Dendritic cell treated with granulocyte-macrophage colony-stimulating factor and Interleukin-4, amounts not matched to agents 40 ng/mL and 50 ng/mL, for 4 days (primary cell): ENCODE results near the gene RABAC1.
A peak's percentile ranks its signal among the peaks of the same experiment; 100 is the strongest.
"Not testable (repeated sequence)": the region's sequence is repeated elsewhere in the genome, so short reads cannot be mapped to it uniquely, and the experiment has no call there.

Experiments used
- H3K27ac Mint-ChIP-seq: one replicate; pipeline ENCODE4 v1.8.0; 2022; ENCODE audit warnings: mild to moderate bottlenecking, mixed read lengths
- H3K27me3 Mint-ChIP-seq: one replicate; pipeline ENCODE4 v1.8.0; 2022; ENCODE audit warnings: mild to moderate bottlenecking, mixed read lengths
- H3K36me3 Mint-ChIP-seq: one replicate; pipeline ENCODE4 v1.8.0; 2022; ENCODE audit warnings: low read depth, mixed read lengths
- H3K4me1 Mint-ChIP-seq: one replicate; pipeline ENCODE4 v1.8.0; 2022; ENCODE audit warnings: low read depth, mixed read lengths
- H3K4me3 Mint-ChIP-seq: one replicate; pipeline ENCODE4 v1.8.0; 2022; ENCODE audit warnings: mild to moderate bottlenecking, moderate library complexity, mixed read lengths
- H3K9me3 Mint-ChIP-seq: one replicate; pipeline ENCODE4 v1.8.0; 2022; ENCODE audit warnings: mixed read lengths
- intact Hi-C: fragments of 100-400 bp; cut with micrococcal nuclease; formaldehyde crosslinking; loops from one replicate; pipeline ENCODE4 v1.15.0; 2022

Gene RABAC1

GRCh38 chr19:41994521-41994971 is 35.4 kb upstream of the RABAC1 start:
- Mint-ChIP-seq H3K4me1 (peaks cover 15% of the 10 kb centered on the region), H3K27me3 (peaks cover 61% of the 10 kb centered on the region), H3K4me3 (no peak overlapping the region), H3K9me3 (no peaks in the 10 kb centered on the region), H3K36me3 (no peaks in the 10 kb centered on the region), H3K27ac (no peak overlapping the region)
- intact Hi-C loops = no loop called here

DNA sequence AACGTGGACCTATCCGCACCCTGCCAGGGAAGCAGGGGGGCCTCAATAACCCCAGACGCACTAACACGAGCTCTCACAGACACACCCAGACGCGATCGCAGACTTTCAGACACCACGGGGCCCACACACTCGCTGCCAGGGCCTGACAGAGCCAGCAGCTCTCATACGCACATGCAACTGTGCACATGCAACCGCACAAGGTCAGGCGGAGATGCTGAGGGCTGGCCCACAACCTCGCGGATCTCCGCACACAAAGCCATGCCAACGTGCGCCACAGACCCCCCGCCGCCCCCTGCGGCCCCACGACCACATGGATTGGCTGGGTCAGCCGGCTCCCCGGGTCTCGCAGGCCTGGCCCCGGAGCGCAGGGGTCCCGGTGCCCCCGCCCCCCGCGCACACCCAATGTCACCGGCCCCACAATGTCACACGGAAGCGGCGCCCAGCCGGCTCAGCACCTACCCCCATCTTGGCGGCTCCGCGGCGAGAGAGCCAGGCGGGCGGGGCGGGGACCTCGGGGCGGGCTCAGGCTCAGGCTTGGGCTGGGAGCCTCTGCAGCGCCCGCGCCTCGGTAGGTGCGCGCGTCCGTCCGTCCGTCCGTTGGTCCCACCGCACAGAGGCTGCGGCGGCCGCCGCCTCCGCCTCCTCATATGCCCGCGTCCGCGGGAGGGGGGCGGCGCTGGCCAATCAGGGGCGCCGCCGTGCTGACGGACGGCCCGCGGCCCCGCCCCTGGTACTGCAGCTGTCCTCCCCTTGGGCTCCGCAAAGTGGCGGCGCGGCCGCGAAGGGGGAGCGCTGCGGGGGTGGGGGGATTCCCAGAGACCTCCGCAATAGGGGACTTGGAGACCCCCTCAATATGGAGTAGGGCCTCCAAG is 34.7 kb upstream of the RABAC1 start, which contains the start of gene ATP1A3:
TSS of gene ATP1A3 (minus strand) at position 619 of the 872 bp plus-strand sequence. CDS start at position 465, 154 bp downstream.
- Mint-ChIP-seq H3K9me3 (no peaks in the 10 kb centered on the region), H3K27me3 (peaks cover 56% of the 10 kb centered on the region), H3K27ac (no peak within 1 kb of the TSS), H3K36me3 (no peaks in the 10 kb centered on the region), H3K4me3 (peak within 1 kb of the TSS; percentile 41), H3K4me1 (peaks cover 15% of the 10 kb centered on the region)
- intact Hi-C loops = no loop called here

GRCh38 chr19:41991925-41992569 is 32.9 kb upstream of the RABAC1 start:
- H3K4me1 Mint-ChIP-seq, intact Hi-C loops, H3K36me3 Mint-ChIP-seq, H3K9me3 Mint-ChIP-seq, H3K27ac Mint-ChIP-seq, H3K4me3 Mint-ChIP-seq: not testable (repeated sequence)
- peaks cover 43% of the 10 kb centered on the region for H3K27me3 Mint-ChIP-seq

- Mint-ChIP-seq H3K4me3 (no peak overlapping the region), H3K9me3 (no peaks in the 10 kb centered on the region), H3K36me3 (no peaks in the 10 kb centered on the region), H3K27me3 (peaks cover 33% of the 10 kb centered on the region), H3K27ac (no peak overlapping the region), H3K4me1 (peaks cover 4% of the 10 kb centered on the region)
- intact Hi-C loops = no loop called here
Measured at GRCh38 chr19:41991025-41991424, 31.9 kb upstream of the RABAC1 start.

- peaks cover 29% of the 10 kb centered on the region for H3K27me3 Mint-ChIP-seq
- intact Hi-C loops = no loop called here
- H3K27ac Mint-ChIP-seq = no peak overlapping the region
- no peaks in the 10 kb centered on the region for H3K9me3 Mint-ChIP-seq
- H3K36me3 Mint-ChIP-seq = no peaks in the 10 kb centered on the region
- peaks cover 4% of the 10 kb centered on the region for H3K4me1 Mint-ChIP-seq
- no peak overlapping the region for H3K4me3 Mint-ChIP-seq
Measured at GRCh38 chr19:41990615-41991014, 31.5 kb upstream of the RABAC1 start.

- H3K27ac Mint-ChIP-seq = no peak overlapping the region
- peaks cover 23% of the 10 kb centered on the region for H3K27me3 Mint-ChIP-seq
- intact Hi-C loops = no loop called here
- H3K4me3 Mint-ChIP-seq = no peak overlapping the region
- peaks cover 4% of the 10 kb centered on the region for H3K4me1 Mint-ChIP-seq
- H3K9me3 Mint-ChIP-seq = no peaks in the 10 kb centered on the region
- H3K36me3 Mint-ChIP-seq = no peaks in the 10 kb centered on the region
Measured at GRCh38 chr19:41990028-41990427, 30.9 kb upstream of the RABAC1 start.

- no peak overlapping the region for H3K27ac Mint-ChIP-seq
- H3K27me3 Mint-ChIP-seq = peaks cover 17% of the 10 kb centered on the region
- H3K9me3 Mint-ChIP-seq = no peaks in the 10 kb centered on the region
- peaks cover 4% of the 10 kb centered on the region for H3K4me1 Mint-ChIP-seq
- H3K4me3 Mint-ChIP-seq = no peak overlapping the region
- no peaks in the 10 kb centered on the region for H3K36me3 Mint-ChIP-seq
- intact Hi-C loops = no loop called here
Measured at GRCh38 chr19:41988947-41989346, 29.8 kb upstream of the RABAC1 start.

DNA sequence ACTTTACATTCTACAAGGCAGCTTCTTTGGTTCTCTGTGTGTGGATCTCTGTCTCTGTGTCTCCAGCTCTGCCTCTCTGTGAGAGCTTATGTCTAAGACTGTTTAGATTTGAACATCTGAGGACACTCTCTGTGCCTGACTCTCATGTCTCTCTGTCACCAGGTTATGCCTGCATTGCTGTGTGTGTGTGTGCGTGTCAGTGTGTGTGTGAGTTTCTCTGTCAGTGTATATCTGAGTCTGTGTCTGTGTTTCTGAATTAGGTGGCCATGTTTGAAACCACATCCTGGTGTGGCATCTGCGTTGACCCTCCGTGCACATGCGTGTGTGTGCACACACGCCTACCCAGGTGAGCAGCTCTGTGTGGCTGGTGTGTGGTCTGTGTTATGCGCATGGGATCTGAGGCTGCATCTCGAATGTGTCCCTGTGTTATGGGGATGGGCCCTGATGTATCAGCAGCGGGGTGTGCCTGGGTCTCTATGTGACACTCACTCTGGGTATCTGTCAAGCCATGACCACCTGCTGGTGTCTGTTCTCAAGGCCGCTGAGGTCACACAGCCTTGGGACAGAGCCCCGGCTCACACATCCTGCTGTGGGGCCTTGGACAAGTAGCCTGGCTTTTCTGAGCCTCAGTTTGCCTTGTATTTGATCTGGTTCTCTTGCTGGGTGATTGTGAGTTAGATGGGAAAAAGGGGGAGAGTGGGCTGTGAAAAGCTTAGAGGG is 28.2 kb upstream of the RABAC1 start:
- Mint-ChIP-seq H3K4me1 (no peaks in the 10 kb centered on the region), H3K4me3 (no peak overlapping the region), H3K27me3 (peaks cover 5% of the 10 kb centered on the region), H3K27ac (no peak overlapping the region), H3K9me3 (no peaks in the 10 kb centered on the region), H3K36me3 (no peaks in the 10 kb centered on the region)
- intact Hi-C loops = no loop called here

DNA sequence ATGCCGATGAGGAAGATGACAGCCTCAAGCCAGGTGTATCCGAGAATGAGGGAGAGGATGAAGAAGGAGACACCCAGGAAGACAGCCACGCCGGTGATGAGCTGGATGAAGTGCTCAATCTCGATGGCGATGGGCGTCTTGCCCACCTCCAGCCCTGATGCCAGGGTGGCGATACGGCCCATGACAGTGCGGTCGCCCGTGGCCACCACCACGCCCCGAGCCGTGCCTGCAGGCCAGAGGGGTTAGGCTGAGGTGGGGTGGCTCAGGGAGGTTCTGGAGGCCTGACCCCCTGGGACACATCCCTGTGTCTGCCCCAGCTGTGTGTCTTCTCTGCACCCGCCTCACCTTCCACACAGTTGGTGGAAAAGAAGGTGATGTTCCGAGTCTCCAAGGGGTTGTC is 25.8 kb upstream of the RABAC1 start:
- H3K36me3 Mint-ChIP-seq = no peaks in the 10 kb centered on the region
- no peak overlapping the region for H3K27ac Mint-ChIP-seq
- no peaks in the 10 kb centered on the region for H3K4me1 Mint-ChIP-seq
- H3K9me3 Mint-ChIP-seq = no peaks in the 10 kb centered on the region
- H3K27me3 Mint-ChIP-seq = no peaks in the 10 kb centered on the region
- H3K4me3 Mint-ChIP-seq = no peak overlapping the region
- intact Hi-C loops = no loop called here

DNA sequence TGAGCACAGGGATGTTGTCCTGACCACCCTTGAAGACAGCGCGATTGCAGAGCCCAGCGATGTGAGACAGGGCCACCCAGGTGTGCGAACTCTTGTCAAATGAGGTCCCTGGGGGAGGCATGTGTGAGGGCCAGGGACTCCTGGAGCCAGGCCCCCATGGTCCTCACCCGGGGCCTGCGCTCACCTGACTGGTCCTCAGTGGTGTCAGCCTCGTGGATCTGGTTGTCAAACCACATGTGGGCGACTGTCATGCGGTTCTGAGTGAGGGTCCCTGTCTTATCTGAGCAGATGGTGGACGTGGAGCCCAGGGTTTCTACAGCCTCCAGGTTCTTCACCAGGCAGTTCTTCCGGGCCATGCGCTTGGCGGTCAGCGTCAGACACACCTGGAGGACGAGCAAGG is 22.6 kb upstream of the RABAC1 start:
- Mint-ChIP-seq H3K36me3 (no peaks in the 10 kb centered on the region), H3K27me3 (no peaks in the 10 kb centered on the region), H3K4me1 (no peaks in the 10 kb centered on the region), H3K4me3 (no peak overlapping the region), H3K9me3 (no peaks in the 10 kb centered on the region), H3K27ac (no peak overlapping the region)
- intact Hi-C loops = no loop called here

DNA sequence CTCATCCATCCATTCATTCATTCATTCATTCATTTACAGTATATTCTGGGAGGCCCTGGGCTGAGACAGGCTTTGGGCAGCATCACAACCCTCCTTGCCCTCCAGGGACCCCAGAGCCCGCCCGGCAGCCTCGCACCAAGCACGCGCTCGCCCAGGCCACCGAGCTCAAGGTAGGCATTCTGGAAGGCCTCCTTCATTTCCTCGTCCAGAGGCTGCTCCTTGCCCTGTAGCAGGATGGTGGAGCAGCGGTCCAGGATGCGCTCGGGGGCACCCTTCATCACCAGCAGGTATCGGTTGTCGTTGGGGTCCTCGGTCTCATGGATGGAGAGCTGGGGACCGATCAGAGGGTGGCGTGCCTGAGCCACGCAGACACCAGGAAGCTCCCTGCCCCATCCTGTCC is 19.3 kb upstream of the RABAC1 start:
- no peaks in the 10 kb centered on the region for H3K36me3 Mint-ChIP-seq
- H3K9me3 Mint-ChIP-seq = no peaks in the 10 kb centered on the region
- no peaks in the 10 kb centered on the region for H3K4me1 Mint-ChIP-seq
- H3K4me3 Mint-ChIP-seq = no peak overlapping the region
- H3K27ac Mint-ChIP-seq = no peak overlapping the region
- intact Hi-C loops = no loop called here
- H3K27me3 Mint-ChIP-seq = no peaks in the 10 kb centered on the region

DNA sequence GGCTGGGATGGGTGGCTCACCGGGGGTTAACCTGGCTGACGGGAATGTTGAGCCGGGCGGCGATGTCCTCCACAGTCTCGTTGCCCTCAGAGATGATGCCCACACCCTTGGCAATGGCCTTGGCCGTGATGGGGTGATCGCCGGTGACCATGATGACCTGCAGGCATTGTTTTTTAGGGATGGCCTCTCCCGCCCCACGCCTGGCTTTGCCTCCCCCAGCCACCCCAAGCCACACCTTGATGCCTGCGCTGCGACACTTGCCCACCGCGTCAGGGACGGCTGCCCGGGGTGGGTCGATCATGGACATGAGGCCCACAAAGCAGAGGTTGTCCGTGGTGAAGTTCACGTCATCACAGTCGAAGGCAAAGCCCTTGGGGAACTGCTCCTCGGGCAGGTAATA is 18.8 kb upstream of the RABAC1 start:
- intact Hi-C loops = no loop called here
- H3K4me1 Mint-ChIP-seq = no peaks in the 10 kb centered on the region
- no peaks in the 10 kb centered on the region for H3K9me3 Mint-ChIP-seq
- no peaks in the 10 kb centered on the region for H3K36me3 Mint-ChIP-seq
- no peak overlapping the region for H3K27ac Mint-ChIP-seq
- H3K27me3 Mint-ChIP-seq = no peaks in the 10 kb centered on the region
- no peak overlapping the region for H3K4me3 Mint-ChIP-seq

DNA sequence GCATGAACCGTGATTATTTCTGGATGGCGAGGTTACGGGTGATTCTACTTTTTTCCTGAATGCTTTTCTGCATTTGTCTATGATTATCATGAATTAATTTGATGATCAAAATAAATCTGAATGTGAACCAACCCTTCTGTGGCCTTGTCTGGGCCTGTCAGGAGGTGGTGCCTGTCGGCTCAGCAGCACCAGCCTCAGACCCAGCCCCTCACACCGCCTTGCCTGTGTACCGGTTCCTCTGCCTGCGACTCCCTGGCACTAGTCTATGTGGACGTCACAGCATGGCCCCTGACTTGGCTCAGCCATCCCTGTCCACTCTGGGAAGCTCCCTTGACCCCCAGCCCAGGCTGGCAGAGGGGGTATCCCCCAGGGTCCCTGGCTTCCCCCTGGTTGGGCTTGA is 15.5 kb upstream of the RABAC1 start:
- Mint-ChIP-seq H3K4me1 (no peaks in the 10 kb centered on the region), H3K27ac (no peak overlapping the region), H3K4me3 (no peak overlapping the region), H3K36me3 (no peaks in the 10 kb centered on the region), H3K27me3 (peaks cover 1% of the 10 kb centered on the region), H3K9me3 (no peaks in the 10 kb centered on the region)
- intact Hi-C loops = no loop called here

GRCh38 chr19:41971363-41971762 is 12.2 kb upstream of the RABAC1 start:
- Mint-ChIP-seq H3K4me1 (peaks cover 17% of the 10 kb centered on the region), H3K27me3 (peaks cover 10% of the 10 kb centered on the region), H3K36me3 (no peaks in the 10 kb centered on the region), H3K4me3 (no peak overlapping the region), H3K27ac (no peak overlapping the region), H3K9me3 (no peaks in the 10 kb centered on the region)
- intact Hi-C loops = no loop called here
